ENCODE data around the gene FAP. TPM values are rescaled to one million over a fixed set of nuclear protein-coding genes. Genes with fewer than 3 reads are reported as not detected.
A peak's percentile ranks its signal among the peaks of the same experiment; 100 is the strongest.

FAP gene
- total RNA-seq, 2 donors from 2014 or later: not detected

DNA sequence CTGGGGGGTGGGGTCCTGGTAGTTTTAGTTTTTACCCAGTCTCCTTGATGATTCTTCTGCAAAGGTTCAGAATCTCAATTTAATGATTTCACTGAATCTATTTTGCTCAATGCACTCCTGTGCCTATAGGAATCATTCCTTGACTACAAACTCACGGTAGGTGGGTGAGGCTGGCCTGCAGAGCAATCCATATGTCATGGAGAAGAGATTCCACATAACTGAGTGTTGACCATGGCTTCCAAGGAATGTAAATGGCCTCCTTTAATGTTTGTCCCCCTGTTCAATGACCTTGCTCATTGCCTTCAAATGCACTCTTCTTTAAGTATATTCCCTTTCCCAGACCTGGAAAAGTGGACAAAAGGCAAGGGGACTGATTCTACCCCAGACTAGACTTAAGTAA is 12.5 kb downstream of the FAP start:
- no peaks in the 10 kb centered on the region for H3K4me1 Mint-ChIP-seq
- H3K27ac Mint-ChIP-seq: no peak overlapping the region
- H3K4me3 ChIP-seq (ENCODE audit: low read length): no peak overlapping the region
- H3K9me3 Mint-ChIP-seq: peaks cover 6% of the 10 kb centered on the region
- H3K36me3 Mint-ChIP-seq (ENCODE audit: low read depth): no peaks in the 10 kb centered on the region
- 96 to 100% methylated on average over 1 of the region's 1 CpG for WGBS, 2 experiments (ENCODE audit: insufficient coverage in 1 of 2, insufficient read length in 1 of 2)
- H3K27me3 Mint-ChIP-seq (ENCODE audit: insufficient read depth): no peaks in the 10 kb centered on the region
- H3K4me3 Mint-ChIP-seq: no peak overlapping the region
- DNase-seq: no peak
- no peaks in the 10 kb centered on the region for H3K9me3 ChIP-seq (ENCODE audit: control insufficient read depth, low read length)
- no peaks in the 10 kb centered on the region for H3K36me3 ChIP-seq (ENCODE audit: control insufficient read depth, insufficient read depth, low read length)
- no peak overlapping the region for H3K9ac ChIP-seq (ENCODE audit: extremely low read depth, low read length, poor library complexity, severe bottlenecking)
- H3K4me1 ChIP-seq (ENCODE audit: control insufficient read depth, insufficient read depth, low read length): no peaks in the 10 kb centered on the region
- no peaks in the 10 kb centered on the region for H3K27me3 ChIP-seq (ENCODE audit: control insufficient read depth, insufficient read depth, low read length, poor library complexity, severe bottlenecking)
- TF ChIP-seq, protein P1, sequence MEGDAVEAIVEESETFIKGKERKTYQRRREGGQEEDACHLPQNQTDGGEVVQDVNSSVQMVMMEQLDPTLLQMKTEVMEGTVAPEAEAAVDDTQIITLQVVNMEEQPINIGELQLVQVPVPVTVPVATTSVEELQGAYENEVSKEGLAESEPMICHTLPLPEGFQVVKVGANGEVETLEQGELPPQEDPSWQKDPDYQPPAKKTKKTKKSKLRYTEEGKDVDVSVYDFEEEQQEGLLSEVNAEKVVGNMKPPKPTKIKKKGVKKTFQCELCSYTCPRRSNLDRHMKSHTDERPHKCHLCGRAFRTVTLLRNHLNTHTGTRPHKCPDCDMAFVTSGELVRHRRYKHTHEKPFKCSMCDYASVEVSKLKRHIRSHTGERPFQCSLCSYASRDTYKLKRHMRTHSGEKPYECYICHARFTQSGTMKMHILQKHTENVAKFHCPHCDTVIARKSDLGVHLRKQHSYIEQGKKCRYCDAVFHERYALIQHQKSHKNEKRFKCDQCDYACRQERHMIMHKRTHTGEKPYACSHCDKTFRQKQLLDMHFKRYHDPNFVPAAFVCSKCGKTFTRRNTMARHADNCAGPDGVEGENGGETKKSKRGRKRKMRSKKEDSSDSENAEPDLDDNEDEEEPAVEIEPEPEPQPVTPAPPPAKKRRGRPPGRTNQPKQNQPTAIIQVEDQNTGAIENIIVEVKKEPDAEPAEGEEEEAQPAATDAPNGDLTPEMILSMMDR (conservative IDR thresholded peaks at IDR 0.05): no peak
- no peak overlapping the region for H3K27ac ChIP-seq (ENCODE audit: low read depth, low read length)

DNA sequence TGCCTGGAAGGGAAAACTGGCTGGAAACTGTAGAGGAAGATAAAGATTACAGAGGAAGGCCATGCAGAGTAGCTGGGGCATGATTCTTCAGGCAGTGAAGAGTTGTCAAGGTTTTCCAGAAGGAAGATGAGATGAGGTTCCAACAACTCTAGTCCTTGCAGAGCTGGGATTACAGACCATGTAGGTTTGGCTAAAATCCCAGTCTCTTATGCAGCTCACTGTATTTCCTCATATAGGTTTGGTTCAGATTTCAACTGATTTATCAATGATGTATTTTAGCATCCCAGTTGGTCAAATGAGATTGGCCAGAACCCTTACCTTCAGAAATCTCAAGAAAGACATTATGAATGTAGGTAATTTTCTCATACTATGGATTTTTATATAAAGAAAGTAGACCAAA is 16.4 kb downstream of the FAP start:
- Mint-ChIP-seq H3K36me3 (ENCODE audit: low read depth) (no peaks in the 10 kb centered on the region), H3K9me3 (no peaks in the 10 kb centered on the region), H3K27ac (no peak overlapping the region), H3K4me1 (no peaks in the 10 kb centered on the region), H3K4me3 (no peak overlapping the region), H3K27me3 (ENCODE audit: insufficient read depth) (no peaks in the 10 kb centered on the region)
- no peak overlapping the region for H3K27ac ChIP-seq (ENCODE audit: low read depth, low read length)
- no peaks in the 10 kb centered on the region for H3K27me3 ChIP-seq (ENCODE audit: control insufficient read depth, insufficient read depth, low read length, poor library complexity, severe bottlenecking)
- no peak overlapping the region for H3K9ac ChIP-seq (ENCODE audit: extremely low read depth, low read length, poor library complexity, severe bottlenecking)
- TF ChIP-seq, protein P1 (conservative IDR thresholded peaks at IDR 0.05): no peak
- H3K4me1 ChIP-seq (ENCODE audit: control insufficient read depth, insufficient read depth, low read length): no peaks in the 10 kb centered on the region
- H3K9me3 ChIP-seq (ENCODE audit: control insufficient read depth, low read length): no peaks in the 10 kb centered on the region
- DNase-seq: no peak
- no peaks in the 10 kb centered on the region for H3K36me3 ChIP-seq (ENCODE audit: control insufficient read depth, insufficient read depth, low read length)
- no peak overlapping the region for H3K4me3 ChIP-seq (ENCODE audit: low read length)

DNA sequence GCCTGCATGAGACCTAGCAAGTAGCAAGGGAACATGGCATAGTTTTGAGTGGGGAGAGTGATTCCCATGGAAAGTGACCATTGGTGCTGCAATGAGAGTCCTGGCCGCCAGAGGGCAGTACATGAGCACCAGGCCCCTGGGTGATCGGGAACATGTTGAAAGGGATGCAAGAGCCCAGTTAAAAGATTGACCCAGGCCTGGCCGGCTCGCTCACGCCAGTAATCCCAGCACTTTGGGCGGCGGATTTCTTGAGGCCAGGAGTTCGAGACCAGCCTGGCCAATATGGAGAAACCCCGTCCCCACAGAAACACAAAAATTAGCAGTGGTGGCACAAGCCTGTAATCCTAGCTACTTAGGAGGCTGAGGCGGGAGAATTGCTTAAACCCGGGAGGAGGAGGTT is 22.2 kb downstream of the FAP start:
- Histone ChIP-seq H3K27ac (ENCODE audit: low read depth, low read length) (no peak overlapping the region), H3K9me3 (ENCODE audit: control insufficient read depth, low read length) (no peaks in the 10 kb centered on the region), H3K4me3 (ENCODE audit: low read length) (no peak overlapping the region), H3K36me3 (ENCODE audit: control insufficient read depth, insufficient read depth, low read length) (no peaks in the 10 kb centered on the region), H3K4me1 (ENCODE audit: control insufficient read depth, insufficient read depth, low read length) (no peaks in the 10 kb centered on the region), H3K9ac (ENCODE audit: extremely low read depth, low read length, poor library complexity, severe bottlenecking) (no peak overlapping the region), H3K27me3 (ENCODE audit: control insufficient read depth, insufficient read depth, low read length, poor library complexity, severe bottlenecking) (no peaks in the 10 kb centered on the region)
- TF ChIP-seq, protein P1 (conservative IDR thresholded peaks at IDR 0.05): peak; percentile 95
- 43 to 45% methylated on average over 11 of the region's 11 CpGs for WGBS, 2 experiments (ENCODE audit: insufficient coverage in 1 of 2, insufficient read length in 1 of 2)
- H3K9me3 Mint-ChIP-seq: no peaks in the 10 kb centered on the region
- H3K27me3 Mint-ChIP-seq (ENCODE audit: insufficient read depth): no peaks in the 10 kb centered on the region
- H3K4me3 Mint-ChIP-seq: no peak overlapping the region
- H3K4me1 Mint-ChIP-seq: no peaks in the 10 kb centered on the region
- no peak overlapping the region for H3K27ac Mint-ChIP-seq
- peak; percentile 93 for DNase-seq
- H3K36me3 Mint-ChIP-seq (ENCODE audit: low read depth): no peaks in the 10 kb centered on the region
